AG04450 (cell line): ENCODE measurements around the gene AK1. TPM values are rescaled to one million over a fixed set of nuclear protein-coding genes. Genes with fewer than 3 reads are reported as not detected.
A peak's percentile ranks its signal among the peaks of the same experiment; 100 is the strongest.
"Not testable (repeated sequence)": the region's sequence is repeated elsewhere in the genome, so short reads cannot be mapped to it uniquely, and the experiment has no call there.

Experiments used
- CTCF ChIA-PET: fragments of 300-600, 350-600 bp; formaldehyde crosslinking; extraction: SDS; loops from one replicate; lab custom pipeline; 2022; ENCODE audit warnings: antibody characterized with exemption, inconsistent platforms; lab: Charles Lee
- POLR2A ChIA-PET: fragments of 350-600 bp; formaldehyde crosslinking; extraction: SDS; loops from one replicate; lab custom pipeline; 2021; ENCODE audit warnings: antibody characterized with exemption, inconsistent platforms; lab: Yijun Ruan, JAX
- DNase-seq: peaks from one replicate; pipeline ENCODE4 v3.0.0-alpha.2; 2011; ENCODE audit warnings: low read depth, low spot score
- H3K27ac ChIP-seq: one replicate; pipeline ENCODE4 v1.5.1; 2012; ENCODE audit warnings: low read depth, low read length, control low read depth
- H3K27me3 ChIP-seq: one replicate; pipeline ENCODE4 v1.6.0; 2012; ENCODE audit warnings: low read length; ENCODE audit not compliant: control insufficient read depth, insufficient read depth
- H3K4me3 ChIP-seq: 2 replicates; pipeline ENCODE4 v1.5.1; 2011; ENCODE audit warnings: mild to moderate bottlenecking, low read depth, low read length, control low read depth
- H3K9me3 ChIP-seq: 2 replicates; pipeline ENCODE4 v1.5.1; 2012; ENCODE audit warnings: low read length; ENCODE audit not compliant: control insufficient read depth, insufficient read depth
- CTCF ChIP-seq: IDR thresholded peaks from 2 replicates; pipeline ENCODE4 v1.5.1; 2011; ENCODE audit warnings: low read depth, low read length, control low read depth, inconsistent platforms
- polyA plus RNA-seq: library from polyadenylated mRNA; depleted of rRNA; stranded (reverse); fragments of >200 nt; gene quantifications from 2 replicates; pipeline ENCODE4 v1.2.3, GENCODE V29; 2011

AK1 gene
- polyA plus RNA-seq, 1 experiment, result 75.9 TPM

GRCh38 chr9:127841087-127841835 is 36.2 kb downstream of the AK1 start:
- ChIA-PET POLR2A (no interaction called here), CTCF (interaction anchor here (0.6 to 1.8 kb wide), 3 partner anchors 17 to 257 kb away, joined by 3 to 6 read pairs (median 5); no protein-coding TSS in a partner anchor)
- Histone ChIP-seq H3K27me3 (no peaks in the 10 kb centered on the region), H3K4me3 (no peak overlapping the region), H3K27ac (no peak overlapping the region), H3K9me3 (peaks cover 1% of the 10 kb centered on the region; the same call in 1 of the 2 replicates)
- TF ChIP-seq CTCF, result no peak
- DNase-seq, result no peak

GRCh38 chr9:127838375-127839078 is 38.9 kb downstream of the AK1 start:
- peak overlapping the region; percentile 92 for H3K27ac ChIP-seq
- peak overlapping the region; percentile 20 for H3K4me3 ChIP-seq
- TF ChIP-seq CTCF, result no peak
- CTCF ChIA-PET, result interaction anchor here (0.6 to 1.1 kb wide), 3 partner anchors 14 to 116 kb away, joined by 3 to 4 read pairs (median 3); no protein-coding TSS in a partner anchor
- no peaks in the 10 kb centered on the region for H3K9me3 ChIP-seq
- POLR2A ChIA-PET, result interaction anchor here (0.5 to 1.8 kb wide), 3 partner anchors 14 to 26 kb away, joined by 5 to 10 read pairs (median 6); partner anchors contain the start of gene ENG
- peak; percentile 65 for DNase-seq
- no peaks in the 10 kb centered on the region for H3K27me3 ChIP-seq

- CTCF ChIA-PET, result interaction anchor here (0.6 to 1.1 kb wide), 3 partner anchors 13 to 52 kb away, joined by 3 to 5 read pairs (median 4); partner anchors contain the start of gene CDK9
- no peaks in the 10 kb centered on the region for H3K9me3 ChIP-seq
- H3K27me3 ChIP-seq, result no peaks in the 10 kb centered on the region
- H3K4me3 ChIP-seq, result no peak overlapping the region
- DNase-seq, result no peak
- TF ChIP-seq CTCF, result no peak
- peak overlapping the region; percentile 75 for H3K27ac ChIP-seq
- POLR2A ChIA-PET, result interaction anchor here (0.6 to 1.8 kb wide), 3 partner anchors 8 to 19 kb away, joined by 3 to 10 read pairs (median 4); partner anchors contain the start of gene ENG
Measured at GRCh38 chr9:127837346-127837745, 40.1 kb downstream of the AK1 start.

- DNase-seq, H3K4me3 ChIP-seq, H3K27me3 ChIP-seq, H3K9me3 ChIP-seq: not testable (repeated sequence)
- peak overlapping the region; percentile 91 for H3K27ac ChIP-seq
- CTCF ChIA-PET, result interaction anchor here (0.6 to 1.4 kb wide), 3 partner anchors 33 to 52 kb away, joined by 3 to 5 read pairs (median 3); partner anchors contain the start of gene CDK9
- POLR2A ChIA-PET, result interaction anchor here (0.6 to 1.3 kb wide), 2 partner anchors 17 to 18 kb away, joined by 3 to 9 read pairs; partner anchors contain the start of gene ENG
Measured at GRCh38 chr9:127836561-127836960, 40.9 kb downstream of the AK1 start.

DNA sequence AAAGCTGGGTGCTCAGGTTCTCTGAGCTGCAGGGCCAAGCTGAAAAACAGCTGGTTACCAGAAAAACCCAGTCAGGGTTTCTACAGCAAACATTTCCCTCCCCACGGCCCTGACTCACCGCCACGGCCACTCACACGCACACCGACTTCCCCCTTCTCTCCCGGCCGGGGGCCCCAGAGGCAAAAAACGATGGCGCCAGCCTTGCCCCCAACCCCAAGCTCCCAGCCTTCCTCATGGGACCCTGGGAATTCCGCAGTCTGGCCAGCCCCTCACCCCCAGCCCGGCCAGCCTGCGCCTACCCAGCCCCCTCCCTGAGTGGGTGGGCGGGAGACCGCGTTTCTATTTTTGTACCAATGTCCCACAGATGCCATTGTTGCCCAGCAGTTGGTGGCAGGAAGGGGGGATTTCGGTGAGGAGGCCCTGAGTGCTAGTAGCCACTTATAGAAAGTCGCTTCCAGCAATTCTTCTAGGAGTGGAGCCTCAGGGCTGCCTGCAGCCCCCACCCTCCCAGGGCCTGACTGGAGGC is 41.4 kb downstream of the AK1 start:
- DNase-seq, result peak; percentile 36
- TF ChIP-seq CTCF, result no peak
- Histone ChIP-seq H3K9me3 (no peaks in the 10 kb centered on the region), H3K27ac (peak overlapping the region; percentile 91), H3K27me3 (no peaks in the 10 kb centered on the region), H3K4me3 (0 out of 2 replicates have a peak overlapping the region, but pooled peaks have one; percentile 7)
- ChIA-PET CTCF (interaction anchor here (1.4 kb wide), 1 partner anchor 51 kb away, joined by 3 read pairs; no protein-coding TSS in a partner anchor), POLR2A (interaction anchor here (0.6 to 1.3 kb wide), 3 partner anchors 11 to 18 kb away, joined by 3 to 9 read pairs (median 3); partner anchors contain the start of gene ENG)
